HG03575 (cell line): Measurements from ENCODE around the gene GJA4.

Experiments used
- ATAC-seq: cut with Tn5 transposase; IDR thresholded peaks from one replicate; pipeline ENCODE4 v1.9.1; 2021; ENCODE audit not compliant: unreplicated experiment, insufficient number of reproducible peaks, low FRiP score; ENCODE audit errors: extremely low read depth

GJA4 gene

GRCh38 chr1:34822202-34822601, 29.4 kb downstream of the GJA4 start:
- ATAC-seq: no peak

- no peak for ATAC-seq
These were observed 32.1 kb downstream of the GJA4 start for GRCh38 chr1:34824817-34825454.

GRCh38 chr1:34825455-34826091, 32.8 kb downstream of the GJA4 start:
- no peak for ATAC-seq

GRCh38 chr1:34827341-34827941, 34.6 kb downstream of the GJA4 start:
- ATAC-seq: no peak

- ATAC-seq: no peak
These were observed 35.8 kb downstream of the GJA4 start for GRCh38 chr1:34828611-34829010.

- ATAC-seq: no peak
These were observed 36.5 kb downstream of the GJA4 start for GRCh38 chr1:34829250-34829649.

GRCh38 chr1:34831721-34832246, 39.0 kb downstream of the GJA4 start:
- ATAC-seq: no peak

- no peak for ATAC-seq
These were observed 40.9 kb downstream of the GJA4 start for GRCh38 chr1:34833711-34834110.

GRCh38 chr1:34839526-34840305, 46.9 kb downstream of the GJA4 start:
- no peak for ATAC-seq

- ATAC-seq: no peak
These were observed 47.6 kb downstream of the GJA4 start for GRCh38 chr1:34840426-34840825.

- no peak for ATAC-seq
These were observed 49.3 kb downstream of the GJA4 start for GRCh38 chr1:34842073-34842472.

- no peak for ATAC-seq
These were observed 50.2 kb downstream of the GJA4 start for GRCh38 chr1:34842952-34843371.

GRCh38 chr1:34843392-34844251, 50.8 kb downstream of the GJA4 start:
- ATAC-seq: no peak

GRCh38 chr1:34844252-34844634, 51.4 kb downstream of the GJA4 start:
- no peak for ATAC-seq
